A549 (cell line): Measurements from ENCODE around the gene SLC13A2. TPM values are rescaled to one million over a fixed set of nuclear protein-coding genes. Genes with fewer than 3 reads are reported as not detected.
"Not testable (repeated sequence)": the region's sequence is repeated elsewhere in the genome, so short reads cannot be mapped to it uniquely, and the experiment has no call there.

ENCODE experiments used
- ATAC-seq, 2 experiments: fragments of 200-7000 bp in 1 of 2; fragments of >200 bp in 1 of 2; cut with Nextera tagmentation in 1 of 2; cut with Tn5 transposase in 1 of 2; 3 replicates each; pipeline versions ENCODE4 v1.8.0 to v1.9.1; 2018 to 2020; ENCODE audit warnings: mild to moderate bottlenecking in 1 of 2, moderate library complexity in 1 of 2
- CTCF ChIA-PET: fragments of 300-600 bp; sonication (Branson Sonifier 250); formaldehyde crosslinking; extraction: SDS; loops from one replicate; lab custom pipeline; 2021; ENCODE audit warnings: antibody characterized with exemption, inconsistent platforms; lab: Yijun Ruan, JAX
- POLR2A ChIA-PET: fragments of 350-600 bp; formaldehyde crosslinking; extraction: SDS; loops from one replicate; lab custom pipeline; 2021; ENCODE audit warnings: antibody characterized with exemption, inconsistent platforms; lab: Yijun Ruan, JAX
- DNase-seq, 2 experiments: peaks; one replicate each; pipeline versions ENCODE4 v3.0.0 to v3.0.0-alpha.2; 2011 to 2016; ENCODE audit warnings: low read depth in 1 of 2, low spot score in 1 of 2
- FAIRE-seq: peaks from 2 replicates; lab custom pipeline; 2011; peaks lifted over from hg19 to GRCh38; lab: Jason Lieb, UNC
- H3K27ac ChIP-seq, 2 experiments: fragments of >200 bp; sonication (Bioruptor Twin); formaldehyde crosslinking; 3 replicates each; pipeline ENCODE4 v1.5.1; 2016 to 2017
- H3K4me1 ChIP-seq: fragments of >200 bp; sonication (Bioruptor Twin); formaldehyde crosslinking; 3 replicates; pipeline ENCODE4 v1.6.1; 2016
- H3K4me2 ChIP-seq: fragments of >200 bp; sonication (Bioruptor Twin); formaldehyde crosslinking; 3 replicates; pipeline ENCODE4 v1.6.1; 2016
- H3K4me3 ChIP-seq: fragments of >200 bp; sonication (Bioruptor Twin); formaldehyde crosslinking; 3 replicates; pipeline ENCODE4 v1.5.1; 2016
- H3K9me3 ChIP-seq: fragments of >200 bp; sonication (Bioruptor Twin); formaldehyde crosslinking; 3 replicates; pipeline ENCODE4 v1.6.1; 2016
- BCL3 ChIP-seq: fragments of >200 bp; sonication (Bioruptor Twin); formaldehyde crosslinking; IDR thresholded peaks from 3 replicates; pipeline ENCODE4 v1.6.1; 2016
- CBX2 ChIP-seq: fragments of 200-600 bp; sonication (generic); IDR thresholded peaks from 2 replicates; pipeline ENCODE4 v1.6.1; 2016; ENCODE audit warnings: low read depth, mild to moderate bottlenecking, borderline replicate concordance
- CHD2 ChIP-seq: fragments of 150-350 bp; IDR thresholded peaks from 2 replicates; pipeline ENCODE4 v1.6.1; 2014; ENCODE audit warnings: low read length; ENCODE audit not compliant: partially characterized antibody
- E2F6 ChIP-seq: IDR thresholded peaks from 2 replicates; pipeline ENCODE4 v1.6.1; 2012; ENCODE audit warnings: low read depth, borderline replicate concordance
- FOSB ChIP-seq: fragments of 250-450 bp; sonication (Bioruptor Pico); IDR thresholded peaks from 2 replicates; pipeline ENCODE4 v1.5.0; 2020; ENCODE audit warnings: mild to moderate bottlenecking, moderate library complexity
- GATA3 ChIP-seq: IDR thresholded peaks from 2 replicates; pipeline ENCODE4 v1.6.1; 2012; ENCODE audit warnings: borderline replicate concordance
- HDAC2 ChIP-seq: fragments of 200-600 bp; sonication (generic); IDR thresholded peaks from 2 replicates; pipeline ENCODE4 v1.6.1; 2016
- HEYL ChIP-seq: fragments of 250-450 bp; sonication (Bioruptor Pico); IDR thresholded peaks from 2 replicates; pipeline ENCODE4 v1.8.0; 2021; ENCODE audit warnings: mild to moderate bottlenecking, moderate library complexity
- HOXB5 ChIP-seq: fragments of 250-450 bp; sonication (Bioruptor Pico); IDR thresholded peaks from 2 replicates; pipeline ENCODE4 v1.5.0; 2020; ENCODE audit warnings: mild to moderate bottlenecking, moderate library complexity
- JUN ChIP-seq, 2 experiments: fragments of >200 bp; sonication (Bioruptor Twin); formaldehyde crosslinking; IDR thresholded peaks; 2 replicates in 1 of 2; 3 replicates in 1 of 2; pipeline ENCODE4 v1.6.1; 2016 to 2017
- KDM1A ChIP-seq: fragments of 200-600 bp; sonication (generic); IDR thresholded peaks from 2 replicates; pipeline ENCODE4 v1.6.1; 2016; ENCODE audit warnings: low read depth, mild to moderate bottlenecking
- MAZ ChIP-seq: fragments of 150-350 bp; IDR thresholded peaks from 2 replicates; pipeline ENCODE4 v1.6.1; 2014; ENCODE audit warnings: antibody characterized with exemption, low read depth, low read length, borderline replicate concordance
- MYC ChIP-seq: IDR thresholded peaks from 2 replicates; pipeline ENCODE4 v1.6.1; 2012; ENCODE audit warnings: mild to moderate bottlenecking, inconsistent platforms, low read length, improper control_type of control experiment, borderline replicate concordance
- NFE2L2 ChIP-seq: fragments of 150-350 bp; conservative IDR thresholded peaks from 2 replicates; pipeline ENCODE4 v1.6.1; 2014; ENCODE audit warnings: low read length
- NR3C1 ChIP-seq: fragments of >200 bp; sonication (Bioruptor Twin); formaldehyde crosslinking; IDR thresholded peaks from 3 replicates; pipeline ENCODE4 v1.6.1; 2017
- PBX3 ChIP-seq: IDR thresholded peaks from 2 replicates; pipeline ENCODE4 v1.6.1; 2012
- POLR2A ChIP-seq: IDR thresholded peaks from 2 replicates; pipeline ENCODE4 v1.6.1; 2012; ENCODE audit warnings: mild to moderate bottlenecking, low read length
- POLR2AphosphoS2 ChIP-seq: conservative IDR thresholded peaks from 2 replicates; pipeline ENCODE4 v1.6.1; 2012; ENCODE audit warnings: low read length, improper control_type of control experiment, inconsistent platforms
- RCOR1 ChIP-seq: fragments of 150-350 bp; IDR thresholded peaks from 2 replicates; pipeline ENCODE4 v1.6.1; 2014; ENCODE audit warnings: antibody characterized with exemption, low read length, low read depth
- RFX5 ChIP-seq: fragments of 450-650 bp; IDR thresholded peaks from 2 replicates; pipeline ENCODE4 v1.7.1; 2014; ENCODE audit warnings: antibody characterized with exemption, mild to moderate bottlenecking, moderate library complexity
- RNF2 ChIP-seq: fragments of 200-600 bp; sonication (generic); IDR thresholded peaks from 2 replicates; pipeline ENCODE4 v1.6.1; 2016; ENCODE audit warnings: low read depth, mild to moderate bottlenecking, antibody characterized with exemption, moderate library complexity, borderline replicate concordance
- SMC3 ChIP-seq: fragments of >200 bp; sonication (Bioruptor Twin); formaldehyde crosslinking; IDR thresholded peaks from 3 replicates; pipeline ENCODE4 v1.6.1; 2018; ENCODE audit warnings: inconsistent platforms
- SREBF2 ChIP-seq: fragments of 450-650 bp; IDR thresholded peaks from 2 replicates; pipeline ENCODE4 v1.6.1; 2014; ENCODE audit warnings: mild to moderate bottlenecking, moderate library complexity
- TFCP2L1 ChIP-seq: fragments of 250-450 bp; sonication (Bioruptor Pico); IDR thresholded peaks from 2 replicates; pipeline ENCODE4 v1.5.0; 2021; ENCODE audit warnings: mild to moderate bottlenecking
- TP53 ChIP-seq: fragments of 250-450 bp; sonication (Bioruptor Pico); IDR thresholded peaks from 2 replicates; pipeline ENCODE4 v1.5.0; 2021; ENCODE audit warnings: mild to moderate bottlenecking, moderate library complexity
- ZFP36 ChIP-seq: fragments of 450-650 bp; IDR thresholded peaks from 2 replicates; pipeline ENCODE4 v1.6.1; 2014; ENCODE audit warnings: borderline replicate concordance; ENCODE audit not compliant: partially characterized antibody
- ZNF302 ChIP-seq: fragments of 250-450 bp; sonication (Bioruptor Pico); IDR thresholded peaks from 2 replicates; pipeline ENCODE4 v1.9.0; 2021; ENCODE audit warnings: inconsistent platforms, mild to moderate bottlenecking, moderate library complexity
- WGBS: methylation state at CpG from one replicate; pipeline ENCODE4 v1.1.6; 2017; ENCODE audit errors: missing lambda C conversion rate; 5-methylcytosine and 5-hydroxymethylcytosine counted together
- polyA plus RNA-seq, 4 experiments: library from polyadenylated mRNA; depleted of rRNA in 3 of 4; stranded (reverse); fragments of >200 nt; fragmentation: RNase III in 1 of 4; extraction: RNeasy Plus Mini Kit Qiagen cat#74134 plus additional on column Dnase treatment in 1 of 4; gene quantifications; 2 replicates in 3 of 4; 3 replicates in 1 of 4; pipeline ENCODE4 v1.2.3, GENCODE V29; 2011 to 2017
- TF ChIP-seq, protein P1 (sequence below): fragments of >200 bp; sonication (Bioruptor Twin); formaldehyde crosslinking; IDR thresholded peaks from 2 replicates; pipeline ENCODE4 v1.6.1; 2016

SLC13A2 gene
- polyA plus RNA-seq, 2 of the 4 experiments (the other 2 are of a cell fraction), result 0.06 TPM; not detected in 1

DNA sequence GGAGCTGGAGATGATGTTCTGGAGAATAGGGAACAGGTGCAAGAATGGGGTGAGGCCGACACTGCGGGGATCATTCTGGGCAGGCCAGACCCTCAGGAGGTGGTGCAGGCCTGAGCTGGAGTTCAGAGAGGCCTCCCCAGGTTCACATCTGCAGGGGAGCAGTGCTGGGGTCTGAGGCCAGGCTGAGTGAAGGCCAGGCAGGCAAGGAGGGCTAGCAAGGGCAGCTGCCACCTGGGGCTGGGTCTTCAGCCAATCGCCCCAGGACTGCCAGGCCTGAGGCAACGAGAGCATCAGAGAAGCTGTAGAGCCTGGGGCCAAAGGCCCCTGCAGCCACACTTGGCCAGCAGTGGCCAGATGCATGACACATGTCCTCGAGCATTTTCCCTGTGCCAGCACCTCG, 47.2 kb downstream of the SLC13A2 start:
- Histone ChIP-seq H3K4me1 (peaks cover 13% of the 10 kb centered on the region), H3K9me3 (peaks cover 4% of the 10 kb centered on the region; the same call in 2 of the 3 replicates), H3K4me3 (no peak overlapping the region), H3K4me2 (no peak overlapping the region), H3K27ac (no peak overlapping the region)
- FAIRE-seq, result no peak
- no peak for DNase-seq
- WGBS, result 69% methylated on average over 6 of the region's 6 CpGs
- TF ChIP-seq SREBF2 (no peak), POLR2AphosphoS2 (no peak), ZNF302 (CRISPR knock-in tag) (no peak), MYC (no peak), TFCP2L1 (CRISPR knock-in tag) (no peak), HEYL (no peak), KDM1A (no peak), PBX3 (no peak), NR3C1 (no peak), RNF2 (no peak), POLR2A (no peak), BCL3 (no peak), RCOR1 (no peak), HDAC2 (no peak), NFE2L2 (no peak), E2F6 (no peak), MAZ (no peak)
- TF ChIP-seq, protein P1, sequence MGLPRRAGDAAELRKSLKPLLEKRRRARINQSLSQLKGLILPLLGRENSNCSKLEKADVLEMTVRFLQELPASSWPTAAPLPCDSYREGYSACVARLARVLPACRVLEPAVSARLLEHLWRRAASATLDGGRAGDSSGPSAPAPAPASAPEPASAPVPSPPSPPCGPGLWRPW, result no peak
- ATAC-seq, result no peak
- ChIA-PET CTCF (interaction anchor here (0.7 to 3.2 kb wide), 14 partner anchors 11 to 141 kb away, joined by 3 to 11 read pairs (median 3); partner anchors contain the start of genes SDF2 and SUPT6H), POLR2A (no interaction called here)

- Histone ChIP-seq H3K9me3 (no peaks in the 10 kb centered on the region; the same call in 2 of the 3 replicates), H3K4me1 (peaks cover 20% of the 10 kb centered on the region), H3K4me2 (no peak overlapping the region), H3K4me3 (no peak overlapping the region), H3K27ac (no peak overlapping the region)
- 73% methylated on average over 21 of the region's 21 CpGs for WGBS
- FAIRE-seq (no peak), DNase-seq (no peak), ATAC-seq (no peak)
- ChIA-PET POLR2A (no interaction called here), CTCF (interaction anchor here (0.7 to 3.2 kb wide), 11 partner anchors 11 to 140 kb away, joined by 3 to 11 read pairs (median 3); partner anchors contain the start of genes SDF2 and SUPT6H)
- no peak for TF ChIP-seq CBX2
- TF ChIP-seq FOSB (CRISPR knock-in tag), result no peak
- TF ChIP-seq POLR2A, result no peak
- no peak for TF ChIP-seq GATA3
- no peak for TF ChIP-seq RFX5
- TF ChIP-seq JUN (IDR thresholded peaks at IDR 0.05), result no peak
- no peak for TF ChIP-seq PBX3
- no peak for TF ChIP-seq ZNF302 (CRISPR knock-in tag)
- TF ChIP-seq CHD2, result no peak
- no peak for TF ChIP-seq ZFP36
- TF ChIP-seq TP53 (CRISPR knock-in tag), result no peak
- TF ChIP-seq HOXB5 (CRISPR knock-in tag), result no peak
- TF ChIP-seq SMC3, result no peak
- no peak for TF ChIP-seq HEYL
- TF ChIP-seq NR3C1, result no peak
- no peak for TF ChIP-seq KDM1A
- TF ChIP-seq RNF2, result no peak
Measured at GRCh38 chr17:28521311-28522085, 48.1 kb downstream of the SLC13A2 start.

GRCh38 chr17:28522281-28522680, 48.8 kb downstream of the SLC13A2 start:
- WGBS, result 80% methylated on average over 4 of the region's 4 CpGs
- H3K9me3 ChIP-seq, ATAC-seq, FAIRE-seq, H3K27ac ChIP-seq, DNase-seq, H3K4me2 ChIP-seq, POLR2A ChIA-PET, H3K4me3 ChIP-seq: not testable (repeated sequence)
- CTCF ChIA-PET, result interaction anchor here (1.3 to 3.2 kb wide), 2 partner anchors 18 to 25 kb away, joined by 3 to 11 read pairs; no protein-coding TSS in a partner anchor
- peaks cover 20% of the 10 kb centered on the region for H3K4me1 ChIP-seq
